GM23248 (cell line): Measurements from ENCODE around the gene SOX30.

Source experiments
- EZH2 ChIP-seq: fragments of 200-600 bp; sonication (generic); IDR thresholded peaks from 2 replicates; pipeline ENCODE4 v1.6.1; 2018; ENCODE audit warnings: antibody characterized with exemption, mild to moderate bottlenecking; ENCODE audit not compliant: insufficient read depth, poor library complexity, severe bottlenecking
- EZH2phosphoT487 ChIP-seq: fragments of 200-600 bp; sonication (generic); IDR thresholded peaks from 2 replicates; pipeline ENCODE4 v1.6.1; 2018; ENCODE audit warnings: antibody characterized with exemption, moderate library complexity, mild to moderate bottlenecking, low read depth; ENCODE audit not compliant: insufficient read depth

DNA sequence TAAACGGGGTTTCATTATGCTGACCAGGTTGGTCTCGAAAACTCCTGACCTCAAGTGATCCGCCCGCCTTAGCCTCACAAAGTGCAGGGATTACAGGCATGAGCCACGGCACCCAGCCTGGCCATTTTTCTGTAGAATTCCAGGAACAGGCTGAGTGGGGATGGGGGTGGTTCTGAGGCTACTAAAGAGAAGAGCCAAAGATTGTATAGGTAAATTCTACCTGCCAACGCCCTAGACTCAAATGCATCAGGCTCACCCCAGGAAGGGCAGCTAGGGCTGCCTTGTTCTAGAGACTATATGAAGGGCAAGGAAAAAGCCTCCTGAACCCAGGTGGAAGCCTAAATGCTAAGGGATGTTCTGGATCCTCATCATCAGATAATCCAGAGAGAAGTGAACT is 17.5 kb upstream of the SOX30 start:
- TF ChIP-seq EZH2phosphoT487: no peak
- TF ChIP-seq EZH2: no peak
